NCI-H1092 (cell line): ENCODE measurements around the gene MORC4.
A peak's percentile ranks its signal among the peaks of the same experiment; 100 is the strongest.

ENCODE experiments used
- DNase-seq: peaks from one replicate; lab custom pipeline; 2025; lab: John Stamatoyannopoulos, UW

The MORC4 gene

GRCh38 chrX:106905064-106905708, 94.8 kb downstream of the MORC4 start:
- DNase-seq: no peak

- DNase-seq: no peak
Observed at GRCh38 chrX:106903856-106904528, 96.0 kb downstream of the MORC4 start.

GRCh38 chrX:106903291-106903824, 96.7 kb downstream of the MORC4 start, which contains the start of gene RIPPLY1:
TSS of gene RIPPLY1 (minus strand) at chrX:106903341. CDS start at chrX:106903287, 54 bp downstream.
- DNase-seq: peak; percentile 13

- DNase-seq: no peak
Observed at GRCh38 chrX:106902684-106903083, 97.3 kb downstream of the MORC4 start.

- no peak for DNase-seq
Observed at GRCh38 chrX:106901781-106902219, 98.2 kb downstream of the MORC4 start.

GRCh38 chrX:106901341-106901740, 98.7 kb downstream of the MORC4 start:
- no peak for DNase-seq

GRCh38 chrX:106899841-106900240, 100.2 kb downstream of the MORC4 start:
- DNase-seq: no peak

- no peak for DNase-seq
Observed at GRCh38 chrX:106899276-106899675, 100.7 kb downstream of the MORC4 start.

GRCh38 chrX:106898462-106898861, 101.5 kb downstream of the MORC4 start:
- peak; percentile 37 for DNase-seq

- no peak for DNase-seq
Observed at GRCh38 chrX:106897259-106897658, 102.8 kb downstream of the MORC4 start.

- DNase-seq: no peak
Observed at GRCh38 chrX:106894978-106895452, 105.0 kb downstream of the MORC4 start.

GRCh38 chrX:106894392-106894909, 105.6 kb downstream of the MORC4 start:
- DNase-seq: peak; percentile 34

GRCh38 chrX:106891762-106892460, 108.1 kb downstream of the MORC4 start:
- DNase-seq: no peak
